EH (cell line): ENCODE data around the gene MCHR2.

Source experiments
- DNase-seq: peaks from one replicate; pipeline ENCODE4 v3.0.0-alpha.2; 2015; ENCODE audit warnings: low read depth

Gene MCHR2

GRCh38 chr6:99905209-99906106 lies 88.6 kb downstream of the MCHR2 start:
- peak; percentile 73 for DNase-seq

GRCh38 chr6:99901596-99902384 lies 92.2 kb downstream of the MCHR2 start:
- no peak for DNase-seq

- DNase-seq = no peak
These were observed 99.2 kb downstream of the MCHR2 start for GRCh38 chr6:99894815-99895214.

- DNase-seq = no peak
These were observed 107.0 kb downstream of the MCHR2 start for GRCh38 chr6:99887066-99887465.

GRCh38 chr6:99885051-99885450 lies 109.0 kb downstream of the MCHR2 start:
- no peak for DNase-seq

- no peak for DNase-seq
These were observed 111.8 kb downstream of the MCHR2 start for GRCh38 chr6:99882128-99882702.

- no peak for DNase-seq
These were observed 114.6 kb downstream of the MCHR2 start for GRCh38 chr6:99879431-99879830.

- no peak for DNase-seq
These were observed 119.0 kb downstream of the MCHR2 start for GRCh38 chr6:99875068-99875467.

GRCh38 chr6:99873084-99873483 lies 120.9 kb downstream of the MCHR2 start:
- DNase-seq = no peak

- DNase-seq = peak; percentile 36
These were observed 122.4 kb downstream of the MCHR2 start for GRCh38 chr6:99871641-99872040.
